ENCODE data around the gene GLT8D2.

DNA sequence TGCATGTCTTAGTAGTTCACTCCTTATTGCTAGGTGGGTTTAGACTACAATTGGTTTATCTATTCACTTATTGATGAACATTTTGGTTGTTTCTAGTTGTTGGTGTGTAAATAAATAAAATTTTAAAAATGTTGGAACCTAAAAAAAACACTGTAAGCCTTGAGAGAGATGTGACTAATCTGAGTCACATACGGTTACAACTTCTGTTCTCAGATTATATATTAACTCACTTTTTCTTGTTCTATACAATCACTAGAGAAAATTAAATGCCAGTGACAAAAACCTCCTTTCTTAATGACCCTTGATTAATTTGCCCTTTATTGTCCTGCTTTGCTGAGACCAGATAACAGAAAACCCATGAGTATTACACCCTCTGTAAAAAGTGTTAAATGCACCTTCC lies 91.4 kb downstream of the GLT8D2 start:
- TF ChIP-seq, protein P1, sequence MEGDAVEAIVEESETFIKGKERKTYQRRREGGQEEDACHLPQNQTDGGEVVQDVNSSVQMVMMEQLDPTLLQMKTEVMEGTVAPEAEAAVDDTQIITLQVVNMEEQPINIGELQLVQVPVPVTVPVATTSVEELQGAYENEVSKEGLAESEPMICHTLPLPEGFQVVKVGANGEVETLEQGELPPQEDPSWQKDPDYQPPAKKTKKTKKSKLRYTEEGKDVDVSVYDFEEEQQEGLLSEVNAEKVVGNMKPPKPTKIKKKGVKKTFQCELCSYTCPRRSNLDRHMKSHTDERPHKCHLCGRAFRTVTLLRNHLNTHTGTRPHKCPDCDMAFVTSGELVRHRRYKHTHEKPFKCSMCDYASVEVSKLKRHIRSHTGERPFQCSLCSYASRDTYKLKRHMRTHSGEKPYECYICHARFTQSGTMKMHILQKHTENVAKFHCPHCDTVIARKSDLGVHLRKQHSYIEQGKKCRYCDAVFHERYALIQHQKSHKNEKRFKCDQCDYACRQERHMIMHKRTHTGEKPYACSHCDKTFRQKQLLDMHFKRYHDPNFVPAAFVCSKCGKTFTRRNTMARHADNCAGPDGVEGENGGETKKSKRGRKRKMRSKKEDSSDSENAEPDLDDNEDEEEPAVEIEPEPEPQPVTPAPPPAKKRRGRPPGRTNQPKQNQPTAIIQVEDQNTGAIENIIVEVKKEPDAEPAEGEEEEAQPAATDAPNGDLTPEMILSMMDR (IDR thresholded peaks at IDR 0.05): no peak
- no peak for TF ChIP-seq POLR2A (IDR thresholded peaks at IDR 0.05)

Data from esophagus squamous epithelium (tissue), 4 donors.